GM18867 (cell line): ENCODE measurements around the gene ERI3.
A peak's percentile ranks its signal among the peaks of the same experiment; 100 is the strongest.
"Not testable (repeated sequence)": the region's sequence is repeated elsewhere in the genome, so short reads cannot be mapped to it uniquely, and the experiment has no call there.

ENCODE experiments used
- ATAC-seq: cut with Tn5 transposase; IDR thresholded peaks from one replicate; pipeline ENCODE4 v1.9.1; 2021; ENCODE audit warnings: mild to moderate bottlenecking, moderate library complexity; ENCODE audit not compliant: unreplicated experiment

ERI3 gene

GRCh38 chr1:44217809-44218410 is 137.1 kb downstream of the ERI3 start:
- ATAC-seq, result no peak

- peak; percentile 67 for ATAC-seq
Measured at GRCh38 chr1:44213222-44214112, 141.6 kb downstream of the ERI3 start, which contains the start of gene DMAP1. Gene DMAP1, plus strand, starts transcription at chr1:44213471. Its CDS starts 283 bp downstream, at chr1:44213754.

DNA sequence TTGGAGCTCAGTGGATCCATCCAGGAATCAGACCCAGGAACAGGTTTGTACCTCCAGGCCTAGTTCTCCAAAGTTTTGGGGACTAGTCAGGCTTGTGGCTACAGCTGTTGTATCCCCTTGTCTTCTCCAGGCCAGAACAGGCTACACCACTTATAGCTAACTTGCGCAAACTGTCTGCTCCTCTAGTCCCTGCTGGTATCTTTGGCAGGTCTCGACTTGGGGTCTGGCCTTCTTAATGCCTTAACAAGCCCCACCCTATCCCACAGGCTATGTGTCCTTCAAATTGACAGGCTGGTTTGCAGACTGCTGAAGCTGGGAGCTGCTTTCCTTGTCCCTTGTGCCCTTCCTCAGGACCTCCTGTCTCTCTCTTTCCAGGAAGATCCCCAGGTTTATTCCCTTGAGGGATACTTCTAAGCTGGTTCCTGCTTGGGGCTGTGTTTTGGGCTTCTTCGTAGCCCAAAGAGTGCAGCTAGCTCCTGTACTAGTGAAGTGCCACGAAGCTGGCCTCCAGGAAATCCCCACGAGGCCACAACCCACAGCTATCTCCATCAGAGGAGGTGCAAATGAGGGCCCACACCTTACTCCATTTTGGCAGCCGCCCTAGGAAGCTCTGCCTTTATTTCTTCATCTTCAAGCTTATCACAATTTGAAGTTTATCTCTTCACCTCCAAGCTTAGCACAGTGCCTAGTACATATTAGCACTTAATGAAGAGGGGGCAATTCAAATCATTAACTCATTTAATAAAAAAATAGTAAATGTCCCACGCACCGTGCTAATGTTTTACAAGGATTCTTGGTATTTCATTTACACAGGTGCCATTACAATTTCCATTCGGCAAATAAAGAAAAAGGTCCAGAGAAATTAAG is 142.5 kb downstream of the ERI3 start:
- ATAC-seq, result no peak

DNA sequence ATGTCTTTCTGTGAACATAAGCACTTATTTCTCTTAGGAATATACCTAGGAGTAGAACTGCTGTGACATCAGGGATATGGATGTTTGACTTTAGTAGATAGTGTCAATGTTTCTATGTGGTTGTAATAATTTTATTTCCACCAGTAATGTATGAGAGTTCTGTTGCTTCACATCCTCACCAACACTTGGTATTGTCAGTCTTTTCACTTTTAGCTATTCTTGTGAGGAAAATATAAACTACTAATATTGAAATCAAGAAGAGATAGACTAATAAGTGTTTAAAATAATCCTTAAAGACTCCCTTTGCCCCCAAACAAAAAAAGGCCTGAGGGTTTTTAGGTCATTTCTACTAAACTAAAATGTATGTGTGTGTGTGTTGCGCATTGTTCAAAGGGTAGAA is 144.5 kb downstream of the ERI3 start:
- ATAC-seq, result no peak

DNA sequence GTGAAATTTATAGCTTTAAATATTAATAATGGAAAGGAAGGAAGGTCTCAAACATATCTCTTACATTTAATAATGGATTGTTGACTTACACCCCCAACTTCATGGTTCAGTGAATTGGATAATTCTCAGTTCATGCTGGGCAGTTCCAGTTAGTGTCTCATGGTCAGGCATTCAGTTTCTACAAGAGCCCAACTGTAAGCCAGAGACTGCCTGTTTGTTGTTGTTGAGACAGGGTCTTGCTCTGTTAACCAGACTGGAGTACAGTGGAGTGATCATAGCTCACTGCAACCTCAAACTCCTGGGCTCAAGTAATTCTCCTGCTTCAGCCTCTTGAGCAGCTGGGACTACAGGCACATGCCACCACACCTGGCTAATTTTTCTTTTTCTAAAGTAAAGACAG is 146.8 kb downstream of the ERI3 start:
- no peak for ATAC-seq

DNA sequence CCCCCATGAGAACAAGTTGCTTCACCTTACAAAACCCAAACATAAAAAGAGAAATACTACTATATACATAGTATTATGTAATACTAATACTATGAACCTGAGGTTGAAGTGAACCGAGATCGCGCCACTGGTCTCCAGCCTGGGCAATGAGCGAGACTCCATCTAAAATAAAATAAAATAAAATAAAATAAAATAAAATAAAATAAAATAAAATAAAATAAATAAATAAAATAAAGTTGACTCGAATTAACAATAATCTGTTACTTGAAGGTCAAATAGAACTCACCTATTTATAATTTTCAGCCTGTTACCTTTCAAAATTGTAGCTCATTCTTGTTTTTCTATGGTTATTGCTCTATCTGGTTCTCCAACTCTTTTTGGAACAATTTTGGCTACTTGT is 148.5 kb downstream of the ERI3 start:
- ATAC-seq, result not testable (repeated sequence)

DNA sequence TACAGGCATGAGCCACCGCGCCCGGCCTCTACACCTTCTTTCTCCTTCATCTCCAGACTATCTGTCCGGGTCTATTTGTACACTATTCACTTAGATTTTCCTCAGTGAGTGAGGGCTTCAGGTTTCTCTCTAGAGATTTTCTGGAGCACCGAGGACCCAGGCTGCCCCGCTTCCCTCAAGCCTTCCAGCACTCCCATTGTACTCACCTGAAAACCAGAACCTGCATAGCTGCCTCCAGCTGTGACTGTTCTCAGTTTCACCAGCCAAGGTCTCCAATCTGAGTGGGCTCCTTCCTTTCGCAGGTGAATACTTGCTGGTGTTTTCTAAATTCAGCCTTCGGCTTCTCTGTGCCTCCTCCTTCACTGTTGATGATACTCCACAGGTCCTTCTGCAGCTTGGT is 154.7 kb downstream of the ERI3 start:
- ATAC-seq, result no peak

DNA sequence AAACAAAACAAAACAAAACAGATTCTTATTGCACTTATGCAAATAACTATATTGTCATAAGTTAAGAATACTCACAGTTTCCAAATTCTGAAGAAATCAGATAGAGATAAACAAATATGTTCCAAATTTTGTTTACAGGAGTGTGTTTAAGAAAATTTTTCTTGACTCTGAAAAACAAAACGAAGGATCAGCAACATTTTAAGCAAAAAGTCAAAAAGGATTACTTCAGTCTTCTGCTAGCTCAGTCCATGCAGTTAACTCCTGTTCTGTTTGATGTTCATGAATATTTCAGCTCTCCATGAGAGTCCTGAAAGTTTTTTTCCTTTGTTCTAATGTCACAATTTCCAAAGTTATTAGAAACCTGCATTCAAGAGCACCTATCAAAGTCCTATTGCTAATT is 180.4 kb downstream of the ERI3 start:
- no peak for ATAC-seq
